Measurements from ENCODE around the gene MPI.
A peak's percentile ranks its signal among the peaks of the same experiment; 100 is the strongest.
"Not testable (repeated sequence)": the region's sequence is repeated elsewhere in the genome, so short reads cannot be mapped to it uniquely, and the experiment has no call there.

MPI gene

DNA sequence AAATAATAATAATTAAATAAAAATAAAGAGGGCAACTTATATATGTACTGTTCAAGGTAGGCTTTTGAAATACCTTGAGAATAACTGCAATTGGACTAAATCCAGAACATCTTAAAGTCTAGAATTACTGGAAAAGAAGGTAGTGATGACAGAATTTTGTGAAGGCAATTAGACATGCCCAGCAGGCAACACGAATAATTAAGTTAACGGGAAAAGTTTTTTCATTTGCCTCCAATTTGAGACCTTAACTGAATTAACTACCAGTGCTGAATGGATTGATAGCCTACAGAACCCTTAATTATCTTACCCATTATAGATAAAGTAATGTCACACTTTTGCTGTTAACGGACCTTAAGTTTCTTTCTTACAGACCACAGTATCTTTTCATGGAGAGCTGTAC is 34.7 kb downstream of the MPI start:
- H3K27me3 ChIP-seq (ENCODE audit: insufficient read depth, low read depth) = no peaks in the 10 kb centered on the region
- no peaks in the 10 kb centered on the region; the same call in 1 of the 2 replicates for H4K20me1 ChIP-seq (ENCODE audit: insufficient read depth)
- TF ChIP-seq, protein P1, sequence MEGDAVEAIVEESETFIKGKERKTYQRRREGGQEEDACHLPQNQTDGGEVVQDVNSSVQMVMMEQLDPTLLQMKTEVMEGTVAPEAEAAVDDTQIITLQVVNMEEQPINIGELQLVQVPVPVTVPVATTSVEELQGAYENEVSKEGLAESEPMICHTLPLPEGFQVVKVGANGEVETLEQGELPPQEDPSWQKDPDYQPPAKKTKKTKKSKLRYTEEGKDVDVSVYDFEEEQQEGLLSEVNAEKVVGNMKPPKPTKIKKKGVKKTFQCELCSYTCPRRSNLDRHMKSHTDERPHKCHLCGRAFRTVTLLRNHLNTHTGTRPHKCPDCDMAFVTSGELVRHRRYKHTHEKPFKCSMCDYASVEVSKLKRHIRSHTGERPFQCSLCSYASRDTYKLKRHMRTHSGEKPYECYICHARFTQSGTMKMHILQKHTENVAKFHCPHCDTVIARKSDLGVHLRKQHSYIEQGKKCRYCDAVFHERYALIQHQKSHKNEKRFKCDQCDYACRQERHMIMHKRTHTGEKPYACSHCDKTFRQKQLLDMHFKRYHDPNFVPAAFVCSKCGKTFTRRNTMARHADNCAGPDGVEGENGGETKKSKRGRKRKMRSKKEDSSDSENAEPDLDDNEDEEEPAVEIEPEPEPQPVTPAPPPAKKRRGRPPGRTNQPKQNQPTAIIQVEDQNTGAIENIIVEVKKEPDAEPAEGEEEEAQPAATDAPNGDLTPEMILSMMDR (conservative IDR thresholded peaks at IDR 0.05; ENCODE audit: low read depth, low read length) = no peak
- H3K27ac ChIP-seq = no peak overlapping the region
- H3K4me1 ChIP-seq (ENCODE audit: low read depth, poor library complexity, severe bottlenecking) = no peaks in the 10 kb centered on the region
- no peak overlapping the region for H2AFZ ChIP-seq (ENCODE audit: low read depth)
- H3K4me3 ChIP-seq (IDR thresholded peaks at IDR 0.05; ENCODE audit: insufficient read depth, low read depth, low read length) = no peak overlapping the region
- H3K9ac ChIP-seq = no peak overlapping the region
- peaks cover 21% of the 10 kb centered on the region; the same call in 1 of the 2 replicates for H3K79me2 ChIP-seq (ENCODE audit: insufficient read depth, low read depth)
- H3K4me2 ChIP-seq = no peak overlapping the region
- H3K36me3 ChIP-seq (ENCODE audit: insufficient read depth) = peaks cover 13% of the 10 kb centered on the region; the same call in 1 of the 2 replicates

DNA sequence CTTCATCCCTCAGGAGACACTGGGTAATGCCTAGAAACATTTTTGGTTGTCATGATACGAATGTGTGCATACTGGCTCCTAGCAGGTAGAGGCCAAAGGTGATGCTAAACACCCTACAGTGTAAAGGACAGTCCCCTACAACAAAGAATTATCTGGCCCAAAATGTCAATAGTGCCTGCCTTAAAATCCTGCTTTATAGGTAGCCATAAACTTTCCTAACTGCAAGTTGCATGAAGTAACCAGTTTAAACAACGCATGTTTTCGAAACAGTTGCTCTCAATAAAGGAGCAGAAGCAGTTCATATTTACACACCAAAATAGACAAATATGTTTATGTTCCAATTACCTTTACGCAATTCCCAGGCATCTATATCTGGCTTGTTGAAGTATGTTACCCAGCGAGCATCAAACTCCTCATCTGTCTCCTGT is 38.9 kb downstream of the MPI start:
- Histone ChIP-seq H3K4me3 (IDR thresholded peaks at IDR 0.05; ENCODE audit: insufficient read depth, low read depth, low read length) (no peak overlapping the region), H3K9ac (no peak overlapping the region), H4K20me1 (ENCODE audit: insufficient read depth) (peaks cover 2% of the 10 kb centered on the region; the same call in 1 of the 2 replicates), H2AFZ (ENCODE audit: low read depth) (no peak overlapping the region), H3K27ac (no peak overlapping the region), H3K27me3 (ENCODE audit: insufficient read depth, low read depth) (no peaks in the 10 kb centered on the region), H3K4me1 (ENCODE audit: low read depth, poor library complexity, severe bottlenecking) (peaks cover 8% of the 10 kb centered on the region), H3K4me2 (no peak overlapping the region), H3K79me2 (ENCODE audit: insufficient read depth, low read depth) (peaks cover 59% of the 10 kb centered on the region), H3K36me3 (ENCODE audit: insufficient read depth) (peaks cover 8% of the 10 kb centered on the region; the same call in 1 of the 2 replicates)
- TF ChIP-seq, protein P1 (conservative IDR thresholded peaks at IDR 0.05; ENCODE audit: low read depth, low read length) = no peak

DNA sequence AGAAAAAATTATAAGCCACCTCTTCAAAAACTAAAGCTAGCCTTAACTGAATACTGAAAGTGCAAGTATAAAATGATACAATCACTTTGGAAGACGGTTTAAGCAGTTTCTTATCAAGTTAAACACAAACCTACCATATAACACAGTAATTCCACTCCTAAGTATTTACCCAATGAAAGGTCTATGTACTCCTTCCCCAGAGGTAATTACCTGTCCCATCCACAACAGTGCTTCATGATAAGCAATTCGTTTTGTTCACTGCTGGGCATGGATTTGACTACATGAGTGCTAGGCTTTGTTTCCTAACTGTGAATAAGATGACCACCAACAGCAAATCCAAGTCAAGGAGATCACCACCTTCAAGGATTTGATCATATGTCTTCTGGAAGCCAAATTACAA is 43.7 kb downstream of the MPI start:
- Histone ChIP-seq H3K36me3 (ENCODE audit: insufficient read depth) (peaks cover 8% of the 10 kb centered on the region; the same call in 1 of the 2 replicates), H3K79me2 (ENCODE audit: insufficient read depth, low read depth) (peaks cover 88% of the 10 kb centered on the region), H2AFZ (ENCODE audit: low read depth) (no peak overlapping the region), H4K20me1 (ENCODE audit: insufficient read depth) (0 out of 2 replicates have a peak, but pooled peaks cover 12% of the 10 kb centered on the region), H3K27me3 (ENCODE audit: insufficient read depth, low read depth) (no peaks in the 10 kb centered on the region), H3K9ac (no peak overlapping the region), H3K4me2 (no peak overlapping the region), H3K4me3 (IDR thresholded peaks at IDR 0.05; ENCODE audit: insufficient read depth, low read depth, low read length) (no peak overlapping the region), H3K4me1 (ENCODE audit: low read depth, poor library complexity, severe bottlenecking) (peaks cover 34% of the 10 kb centered on the region), H3K27ac (no peak overlapping the region)
- TF ChIP-seq, protein P1 (conservative IDR thresholded peaks at IDR 0.05; ENCODE audit: low read depth, low read length) = no peak

DNA sequence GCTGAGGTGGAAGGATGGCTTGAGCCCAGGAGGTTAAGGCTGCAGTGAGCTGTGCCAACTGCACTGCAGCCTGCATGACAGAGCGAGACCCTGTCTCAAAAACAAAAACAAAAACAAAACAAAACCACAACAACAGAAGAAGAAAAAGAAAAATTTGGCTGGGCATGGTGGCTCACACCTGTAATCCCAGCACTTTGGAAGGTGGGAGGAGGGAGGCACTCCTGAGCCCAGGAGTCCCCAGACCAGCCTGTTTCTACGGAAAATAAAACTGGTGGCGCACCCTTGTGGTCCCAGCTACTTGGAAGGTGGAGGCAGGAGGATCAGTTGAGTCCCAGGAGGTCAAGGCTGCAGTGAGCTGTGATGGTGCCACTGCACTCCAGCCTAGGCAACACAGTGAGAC is 45.4 kb downstream of the MPI start:
- not testable (repeated sequence) for H3K36me3 ChIP-seq (ENCODE audit: insufficient read depth); H3K4me3 ChIP-seq (IDR thresholded peaks at IDR 0.05; ENCODE audit: insufficient read depth, low read depth, low read length); H3K27me3 ChIP-seq (ENCODE audit: insufficient read depth, low read depth); H3K27ac ChIP-seq; H3K4me2 ChIP-seq; H3K9ac ChIP-seq; H2AFZ ChIP-seq (ENCODE audit: low read depth)
- Histone ChIP-seq H4K20me1 (ENCODE audit: insufficient read depth) (0 out of 2 replicates have a peak, but pooled peaks cover 12% of the 10 kb centered on the region), H3K4me1 (ENCODE audit: low read depth, poor library complexity, severe bottlenecking) (peaks cover 34% of the 10 kb centered on the region), H3K79me2 (ENCODE audit: insufficient read depth, low read depth) (peaks cover 71% of the 10 kb centered on the region)

DNA sequence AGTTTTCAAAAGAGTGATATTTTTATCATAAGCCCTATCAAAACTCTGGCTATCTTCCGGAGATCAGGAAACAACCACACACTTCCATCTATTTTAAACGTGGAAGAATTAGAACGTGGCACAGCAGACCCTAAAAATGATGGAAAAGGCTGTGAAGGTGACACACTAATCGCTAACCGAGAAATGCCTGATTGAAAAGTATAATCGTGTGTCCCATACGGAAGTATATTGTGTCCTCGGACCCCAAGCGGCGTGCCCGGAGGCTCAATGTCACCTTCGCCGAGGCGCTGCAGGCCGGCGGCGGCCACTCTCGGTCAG is 47.4 kb downstream of the MPI start:
- Histone ChIP-seq H3K36me3 (ENCODE audit: insufficient read depth) (no peaks in the 10 kb centered on the region), H3K79me2 (ENCODE audit: insufficient read depth, low read depth) (peaks cover 55% of the 10 kb centered on the region), H3K4me2 (peak overlapping the region; percentile 95), H3K4me1 (ENCODE audit: low read depth, poor library complexity, severe bottlenecking) (peaks cover 34% of the 10 kb centered on the region), H3K27me3 (ENCODE audit: insufficient read depth, low read depth) (no peaks in the 10 kb centered on the region), H2AFZ (ENCODE audit: low read depth) (peak overlapping the region; percentile 86), H3K9ac (peak overlapping the region; percentile 94), H3K4me3 (IDR thresholded peaks at IDR 0.05; ENCODE audit: insufficient read depth, low read depth, low read length) (no peak overlapping the region), H3K27ac (peak overlapping the region; percentile 93), H4K20me1 (ENCODE audit: insufficient read depth) (0 out of 2 replicates have a peak, but pooled peaks cover 12% of the 10 kb centered on the region)
- TF ChIP-seq, protein P1 (conservative IDR thresholded peaks at IDR 0.05; ENCODE audit: low read depth, low read length) = no peak
